Measurements from ENCODE around the gene MACROD2. TPM values are rescaled to one million over a fixed set of nuclear protein-coding genes. Genes with fewer than 3 reads are reported as not detected.

MACROD2 gene
- total RNA-seq, 1 experiment from 2014 or later, result 1.4 TPM

DNA sequence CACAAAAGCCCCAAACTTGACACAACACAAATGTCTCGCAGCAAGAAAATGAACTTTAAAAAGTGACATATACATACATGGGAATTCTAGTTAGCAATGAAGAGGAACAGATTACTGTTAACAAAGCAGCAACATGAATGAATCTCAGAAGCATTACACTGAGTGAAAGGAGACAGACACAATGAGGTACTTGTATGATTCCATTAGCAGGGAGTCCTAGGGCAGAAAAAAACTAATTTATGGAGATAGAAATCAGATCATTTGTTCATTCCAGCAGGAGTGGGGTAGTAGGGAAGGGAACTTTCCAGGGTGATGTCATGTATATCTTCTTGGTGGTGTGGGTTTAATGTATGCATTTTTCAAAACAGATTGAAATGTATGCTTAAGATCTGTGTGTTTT is 2053.6 kb downstream of the MACROD2 start:
- Histone ChIP-seq H3K27me3 (replicated peaks; ENCODE audit: insufficient read depth, low read depth, low read length, poor library complexity) (no peaks in the 10 kb centered on the region), H3K4me3 (ENCODE audit: low read depth, low read length, poor library complexity, severe bottlenecking) (no peak overlapping the region), H3K9me3 (ENCODE audit: low read depth, low read length, poor library complexity, severe bottlenecking) (peaks cover 15% of the 10 kb centered on the region), H3K36me3 (ENCODE audit: insufficient read depth, low read length, poor library complexity, severe bottlenecking) (no peaks in the 10 kb centered on the region), H3K27ac (ENCODE audit: low read depth, low read length, poor library complexity, severe bottlenecking) (no peak overlapping the region), H3K4me1 (ENCODE audit: insufficient read depth, low read length, poor library complexity, severe bottlenecking) (no peaks in the 10 kb centered on the region)
- ChIA-PET POLR2A (ENCODE audit: low non-redundant PET) (no interaction called here), CTCF (no interaction called here)
- BruUV-seq (replicated peaks), result no TSS peak
- no peak for TF ChIP-seq EZH2 (IDR thresholded peaks at IDR 0.05; ENCODE audit: borderline replicate concordance, low read depth, low read length, poor library complexity, severe bottlenecking)
- TF ChIP-seq CTCF (conservative IDR thresholded peaks at IDR 0.05; ENCODE audit: low read depth, low read length), result no peak
- intact Hi-C loops (cut with micrococcal nuclease; ENCODE audit: unreplicated experiment), result no loop called here
- no peak for DNase-seq (ENCODE audit: low spot score)

- Histone ChIP-seq H3K27me3 (replicated peaks; ENCODE audit: insufficient read depth, low read depth, low read length, poor library complexity) (no peaks in the 10 kb centered on the region), H3K36me3 (ENCODE audit: insufficient read depth, low read length, poor library complexity, severe bottlenecking) (no peaks in the 10 kb centered on the region), H3K4me1 (ENCODE audit: insufficient read depth, low read length, poor library complexity, severe bottlenecking) (no peaks in the 10 kb centered on the region), H3K4me3 (ENCODE audit: low read depth, low read length, poor library complexity, severe bottlenecking) (no peak overlapping the region), H3K27ac (ENCODE audit: low read depth, low read length, poor library complexity, severe bottlenecking) (no peak overlapping the region), H3K9me3 (ENCODE audit: low read depth, low read length, poor library complexity, severe bottlenecking) (peaks cover 15% of the 10 kb centered on the region)
- no peak for DNase-seq (ENCODE audit: low spot score)
- ChIA-PET CTCF (no interaction called here), POLR2A (ENCODE audit: low non-redundant PET) (no interaction called here)
- intact Hi-C loops (cut with micrococcal nuclease; ENCODE audit: unreplicated experiment), result no loop called here
- no TSS peak for BruUV-seq (replicated peaks)
- TF ChIP-seq CTCF (conservative IDR thresholded peaks at IDR 0.05; ENCODE audit: low read depth, low read length) (no peak), EZH2 (IDR thresholded peaks at IDR 0.05; ENCODE audit: borderline replicate concordance, low read depth, low read length, poor library complexity, severe bottlenecking) (no peak)
Measured at GRCh38 chr20:16049529-16050093, 2054.3 kb downstream of the MACROD2 start.

DNA sequence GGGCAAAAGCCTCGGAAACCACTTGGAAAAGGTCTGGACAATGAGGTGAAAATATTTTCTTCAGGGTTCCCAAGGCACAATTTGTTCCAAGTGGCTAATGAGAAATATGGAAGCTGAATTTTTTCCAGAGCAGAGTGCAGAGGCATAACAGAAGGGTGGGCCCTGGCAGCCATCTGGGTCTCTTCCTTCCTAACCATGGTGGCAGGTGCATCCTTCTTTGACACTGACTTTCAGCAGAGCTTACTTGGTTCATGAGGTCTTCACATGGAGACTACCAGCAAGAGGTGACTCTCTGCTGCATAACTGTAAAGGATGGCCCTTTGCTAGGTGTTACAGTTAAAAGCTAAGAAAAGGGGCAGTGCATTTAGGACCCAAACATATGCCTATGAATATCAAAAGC is 2055.1 kb downstream of the MACROD2 start:
- BruUV-seq (replicated peaks), result no TSS peak
- no peak overlapping the region for H3K27ac ChIP-seq (ENCODE audit: low read depth, low read length, poor library complexity, severe bottlenecking)
- no peak for DNase-seq (ENCODE audit: low spot score)
- ChIA-PET POLR2A (ENCODE audit: low non-redundant PET) (no interaction called here), CTCF (no interaction called here)
- TF ChIP-seq CTCF (conservative IDR thresholded peaks at IDR 0.05; ENCODE audit: low read depth, low read length), result no peak
- no peak for TF ChIP-seq EZH2 (IDR thresholded peaks at IDR 0.05; ENCODE audit: borderline replicate concordance, low read depth, low read length, poor library complexity, severe bottlenecking)
- peaks cover 12% of the 10 kb centered on the region for H3K9me3 ChIP-seq (ENCODE audit: low read depth, low read length, poor library complexity, severe bottlenecking)
- H3K4me3 ChIP-seq (ENCODE audit: low read depth, low read length, poor library complexity, severe bottlenecking), result no peak overlapping the region
- no peaks in the 10 kb centered on the region for H3K4me1 ChIP-seq (ENCODE audit: insufficient read depth, low read length, poor library complexity, severe bottlenecking)
- H3K36me3 ChIP-seq (ENCODE audit: insufficient read depth, low read length, poor library complexity, severe bottlenecking), result no peaks in the 10 kb centered on the region
- intact Hi-C loops (cut with micrococcal nuclease; ENCODE audit: unreplicated experiment), result no loop called here
- H3K27me3 ChIP-seq (replicated peaks; ENCODE audit: insufficient read depth, low read depth, low read length, poor library complexity), result no peaks in the 10 kb centered on the region
